GM21360 (cell line): Measurements from ENCODE around the gene PRELID1.

ENCODE experiments used
- ATAC-seq: cut with Tn5 transposase; IDR thresholded peaks from one replicate; pipeline ENCODE4 v1.9.1; 2021; ENCODE audit warnings: mild to moderate bottlenecking, moderate library complexity; ENCODE audit not compliant: unreplicated experiment

Gene PRELID1

DNA sequence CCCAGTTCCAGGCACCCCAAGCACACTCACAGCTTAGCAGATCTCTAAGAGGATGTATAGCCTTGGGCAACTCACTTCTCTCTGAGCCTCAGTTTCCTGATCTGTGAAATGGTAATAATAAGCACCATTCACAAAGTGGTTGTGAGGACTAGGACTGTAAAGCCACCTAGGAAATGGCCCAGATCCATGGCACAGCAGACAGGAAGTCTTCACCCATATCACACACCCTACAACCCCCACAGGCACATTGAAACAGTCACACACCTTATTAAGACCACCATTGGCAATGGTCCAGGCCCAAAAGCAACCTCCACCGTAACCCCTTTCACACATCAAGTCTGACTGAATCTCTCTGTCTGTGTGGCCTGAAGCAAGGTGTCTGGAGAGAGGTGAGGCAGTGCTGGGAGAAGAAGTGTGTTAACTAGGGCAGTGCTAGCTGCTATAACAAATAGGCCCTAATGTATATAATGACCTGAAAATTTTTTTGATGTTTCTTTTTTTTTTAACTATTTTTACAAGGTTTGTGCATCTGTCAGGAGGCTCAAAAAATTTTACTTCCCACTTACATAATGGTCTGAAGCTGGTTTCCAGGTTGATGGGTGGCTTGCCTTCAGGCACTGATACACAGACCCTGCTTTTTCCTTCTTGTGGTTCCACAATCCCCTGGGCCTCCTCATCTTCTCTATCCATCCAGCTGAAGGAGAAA, 51.7 kb downstream of the PRELID1 start:
- ATAC-seq, result no peak

DNA sequence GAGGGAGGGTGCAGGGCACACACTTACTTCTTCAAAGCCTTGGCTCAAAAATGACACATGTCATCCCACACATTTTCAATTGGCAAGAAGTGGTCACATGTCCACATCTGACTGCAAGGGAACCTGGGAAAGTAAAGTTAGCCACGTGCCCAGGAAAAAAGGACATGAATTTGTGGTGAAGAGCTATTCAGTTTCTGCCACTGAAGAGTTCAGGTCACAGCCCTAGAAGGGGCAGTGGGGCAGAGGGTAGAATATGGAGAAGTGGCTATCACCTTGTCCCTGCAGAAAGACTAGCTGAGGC, 52.2 kb downstream of the PRELID1 start:
- no peak for ATAC-seq
